ENCODE results near the gene CLK4.

Gene CLK4

GRCh38 chr5:178581621-178582020 is 45.2 kb downstream of the CLK4 start:
- no peak overlapping the region for H3K4me3 ChIP-seq (ENCODE audit: low read depth, low read length)
- no peak for DNase-seq (ENCODE audit: low read depth)
- no peak for TF ChIP-seq CTCF (IDR thresholded peaks at IDR 0.05; ENCODE audit: low read depth, low read length, missing control alignments)

GRCh38 chr5:178580271-178580955 is 46.4 kb downstream of the CLK4 start:
- TF ChIP-seq CTCF (IDR thresholded peaks at IDR 0.05; ENCODE audit: low read depth, low read length, missing control alignments) = no peak
- DNase-seq (ENCODE audit: low read depth) = no peak
- no peak overlapping the region for H3K4me3 ChIP-seq (ENCODE audit: low read depth, low read length)

- no peak for TF ChIP-seq CTCF (IDR thresholded peaks at IDR 0.05; ENCODE audit: low read depth, low read length, missing control alignments)
- no peak overlapping the region for H3K4me3 ChIP-seq (ENCODE audit: low read depth, low read length)
- no peak for DNase-seq (ENCODE audit: low read depth)
These were observed 48.9 kb downstream of the CLK4 start for GRCh38 chr5:178577944-178578343.

GRCh38 chr5:178577376-178577839 is 49.4 kb downstream of the CLK4 start:
- no peak for DNase-seq (ENCODE audit: low read depth)
- no peak for TF ChIP-seq CTCF (IDR thresholded peaks at IDR 0.05; ENCODE audit: low read depth, low read length, missing control alignments)
- no peak overlapping the region for H3K4me3 ChIP-seq (ENCODE audit: low read depth, low read length)

- H3K4me3 ChIP-seq (ENCODE audit: low read depth, low read length) = no peak overlapping the region
- TF ChIP-seq CTCF (IDR thresholded peaks at IDR 0.05; ENCODE audit: low read depth, low read length, missing control alignments) = no peak
- no peak for DNase-seq (ENCODE audit: low read depth)
These were observed 50.1 kb downstream of the CLK4 start for GRCh38 chr5:178576591-178577351.

- no peak overlapping the region for H3K4me3 ChIP-seq (ENCODE audit: low read depth, low read length)
- DNase-seq (ENCODE audit: low read depth) = no peak
- TF ChIP-seq CTCF (IDR thresholded peaks at IDR 0.05; ENCODE audit: low read depth, low read length, missing control alignments) = no peak
These were observed 53.6 kb downstream of the CLK4 start for GRCh38 chr5:178573216-178573615.
